Hepatocyte (in vitro differentiated cells): ENCODE results near the gene KCNK17. TPM values are rescaled to one million over a fixed set of nuclear protein-coding genes. Genes with fewer than 3 reads are reported as not detected.

Source experiments
- DNase-seq: peaks from one replicate; pipeline ENCODE4 v3.0.0-alpha.2; 2016; ENCODE audit warnings: low spot score
- H2AFZ ChIP-seq: fragments of 200-600 bp; sonication (generic); 2 replicates; pipeline ENCODE4 v1.6.0; 2016; ENCODE audit warnings: antibody characterized with exemption, mild to moderate bottlenecking
- H3K27ac ChIP-seq: fragments of 200-600 bp; sonication (generic); 2 replicates; pipeline ENCODE4 v1.5.1; 2016; ENCODE audit warnings: mild to moderate bottlenecking
- H3K27me3 ChIP-seq: fragments of 200-600 bp; sonication (generic); 2 replicates; pipeline ENCODE4 v1.6.1; 2016
- H3K36me3 ChIP-seq: fragments of 200-600 bp; sonication (generic); replicated peaks from 2 replicates; pipeline ENCODE4 v1.5.1; 2016; ENCODE audit warnings: low read depth; ENCODE audit not compliant: insufficient read depth
- H3K4me1 ChIP-seq: fragments of 200-600 bp; sonication (generic); 2 replicates; pipeline ENCODE4 v1.5.1; 2016; ENCODE audit warnings: mild to moderate bottlenecking, moderate library complexity; ENCODE audit not compliant: insufficient read depth
- H3K4me2 ChIP-seq: fragments of 200-600 bp; sonication (generic); 2 replicates; pipeline ENCODE4 v1.6.0; 2016
- H3K4me3 ChIP-seq: fragments of 200-600 bp; sonication (generic); 2 replicates; pipeline ENCODE4 v1.5.1; 2016; ENCODE audit warnings: mild to moderate bottlenecking
- H3K79me2 ChIP-seq: fragments of 200-600 bp; sonication (generic); 2 replicates; pipeline ENCODE4 v1.6.0; 2017; ENCODE audit warnings: mild to moderate bottlenecking
- H3K9me2 ChIP-seq: fragments of 200-600 bp; sonication (generic); replicated peaks from 2 replicates; pipeline ENCODE4 v1.6.0; 2017; ENCODE audit warnings: mild to moderate bottlenecking; ENCODE audit not compliant: insufficient read depth
- H3K9me3 ChIP-seq: fragments of 200-600 bp; sonication (generic); 2 replicates; pipeline ENCODE4 v1.5.1; 2016; ENCODE audit warnings: low read depth, mild to moderate bottlenecking
- H4K20me1 ChIP-seq: fragments of 200-600 bp; sonication (generic); 2 replicates; pipeline ENCODE4 v1.6.0; 2016; ENCODE audit warnings: mild to moderate bottlenecking; ENCODE audit not compliant: insufficient read depth, poor library complexity, severe bottlenecking
- CTCF ChIP-seq: fragments of 200-600 bp; sonication (generic); IDR thresholded peaks from 2 replicates; pipeline ENCODE4 v1.5.1; 2016; ENCODE audit warnings: antibody characterized with exemption, mild to moderate bottlenecking; ENCODE audit not compliant: poor library complexity
- EZH2 ChIP-seq: fragments of 200-600 bp; sonication (generic); IDR thresholded peaks from 2 replicates; pipeline ENCODE4 v1.6.1; 2016; ENCODE audit warnings: antibody characterized with exemption, mild to moderate bottlenecking, borderline replicate concordance
- EZH2phosphoT487 ChIP-seq: fragments of 200-600 bp; sonication (generic); IDR thresholded peaks from one replicate; pipeline ENCODE4 v1.6.1; 2018; ENCODE audit warnings: antibody characterized with exemption, mild to moderate bottlenecking, low read depth, moderate library complexity; ENCODE audit not compliant: unreplicated experiment, severe bottlenecking
- WGBS: methylation state at CpG from one replicate; pipeline ENCODE4 v1.1.6; 2016; ENCODE audit warnings: low lambda C conversion rate; ENCODE audit errors: missing lambda C conversion rate; 5-methylcytosine and 5-hydroxymethylcytosine counted together
- polyA plus RNA-seq: library from polyadenylated mRNA; unstranded; fragments of >200 nt; fragmentation: Nextera tagmentation; extraction: Ambion mirVana; gene quantifications from 2 replicates; pipeline ENCODE4 v1.2.1, GENCODE V29; 2016
- total RNA-seq: library from RNA; depleted of rRNA; stranded (reverse); fragments of >200 nt; gene quantifications from 2 replicates; pipeline ENCODE4 v1.2.3, GENCODE V29; 2014

KCNK17 gene
- total and polyA plus RNA-seq, 2 experiments from 2014 or later, result not detected

GRCh38 chr6:39322306-39322850 is 8.2 kb upstream of the KCNK17 start, which contains the start of gene KCNK16:
Gene KCNK16 (minus strand): TSS chr6:39322702. CDS start chr6:39322540, 162 bp downstream.
- no peaks in the 10 kb centered on the region for H3K4me1 ChIP-seq
- no peaks in the 10 kb centered on the region for H3K9me2 ChIP-seq
- no peak for TF ChIP-seq EZH2
- TF ChIP-seq EZH2phosphoT487, result no peak
- no peak for TF ChIP-seq CTCF
- no peak within 1 kb of the TSS for H3K4me2 ChIP-seq
- H3K9me3 ChIP-seq, result no peaks in the 10 kb centered on the region
- no peaks in the 10 kb centered on the region for H3K79me2 ChIP-seq
- 73% methylated on average over 11 of the region's 11 CpGs for WGBS
- no peak within 1 kb of the TSS for H2AFZ ChIP-seq
- no peaks in the 10 kb centered on the region for H3K36me3 ChIP-seq
- no peak for DNase-seq
- no peak within 1 kb of the TSS for H3K27ac ChIP-seq
- H3K27me3 ChIP-seq, result peaks cover 10% of the 10 kb centered on the region
- no peaks in the 10 kb centered on the region for H4K20me1 ChIP-seq
- no peak within 1 kb of the TSS for H3K4me3 ChIP-seq

GRCh38 chr6:39321761-39322160 is 7.5 kb upstream of the KCNK17 start:
- no peak for TF ChIP-seq EZH2phosphoT487
- no peak for TF ChIP-seq EZH2
- no peak for TF ChIP-seq CTCF
- Histone ChIP-seq H3K9me3 (no peaks in the 10 kb centered on the region), H3K27me3 (peaks cover 10% of the 10 kb centered on the region), H3K4me1 (no peaks in the 10 kb centered on the region), H3K36me3 (no peaks in the 10 kb centered on the region), H3K4me3 (no peak overlapping the region), H3K79me2 (no peaks in the 10 kb centered on the region), H4K20me1 (no peaks in the 10 kb centered on the region), H2AFZ (no peak overlapping the region), H3K4me2 (no peak overlapping the region), H3K27ac (no peak overlapping the region), H3K9me2 (no peaks in the 10 kb centered on the region)
- no peak for DNase-seq
- WGBS, result 83% methylated on average over 5 of the region's 5 CpGs

GRCh38 chr6:39320363-39320984 is 6.3 kb upstream of the KCNK17 start:
- WGBS, result 81% methylated on average over 10 of the region's 10 CpGs
- no peak for TF ChIP-seq CTCF
- no peak for TF ChIP-seq EZH2
- no peak overlapping the region for H2AFZ ChIP-seq
- H3K79me2 ChIP-seq, result no peaks in the 10 kb centered on the region
- H3K4me2 ChIP-seq, result no peak overlapping the region
- no peak overlapping the region for H3K4me3 ChIP-seq
- no peaks in the 10 kb centered on the region for H4K20me1 ChIP-seq
- H3K9me2 ChIP-seq, result no peaks in the 10 kb centered on the region
- H3K27me3 ChIP-seq, result peaks cover 18% of the 10 kb centered on the region
- H3K9me3 ChIP-seq, result no peaks in the 10 kb centered on the region
- no peaks in the 10 kb centered on the region for H3K4me1 ChIP-seq
- DNase-seq, result no peak
- no peak overlapping the region for H3K27ac ChIP-seq
- no peaks in the 10 kb centered on the region for H3K36me3 ChIP-seq
